Right ventricle myocardium superior (tissue), 1 donor: ENCODE data around the gene SLC35E4. TPM values are rescaled to one million over a fixed set of nuclear protein-coding genes. Genes with fewer than 3 reads are reported as not detected.
"Not testable (repeated sequence)": the region's sequence is repeated elsewhere in the genome, so short reads cannot be mapped to it uniquely, and the experiment has no call there.

Experiments used
- ATAC-seq: fragments of 200-7000 bp; cut with Tn5 transposase; one replicate; pipeline ENCODE4 v1.9.1; 2020; ENCODE audit warnings: mild to moderate bottlenecking; ENCODE audit not compliant: poor library complexity
- DNase-seq: peaks from one replicate; pipeline ENCODE4 v3.0.0-alpha.2; 2020
- intact Hi-C: fragments of 100-400 bp; cut with DNase I; formaldehyde crosslinking; loops from one replicate; pipeline ENCODE4 v1.11.2; 2022
- long read RNA-seq: library from polyadenylated mRNA; unstranded; transcript quantifications from one replicate; pipeline ENCODE4 v2.0.0, GENCODE V29; 2021
- total RNA-seq: library from RNA; stranded (reverse); fragmentation: NEBNext Ultra II Directional; extraction: Animal tissue kit (Norgen Biotek cat#: 25700); gene quantifications from one replicate; pipeline ENCODE4 v1.2.1, GENCODE V29; 2021
- donor health status: DM: no; HTN: yes; CAD: no; lungs with severe emphysema.

SLC35E4 gene
- total RNA-seq, result 4.1 TPM
- long read RNA-seq, transcript SLC35E4-201 (2 exons, 2,714 nt), result major isoform, 47 of 51 reads
- long read RNA-seq, partial matches to known transcripts, result 0 of 51 reads
- long read RNA-seq, other reads (novel, unspliced or antisense), result 4 of 51 reads

- ATAC-seq (peak; percentile 97), DNase-seq (peak; percentile 97)
- intact Hi-C loops, result no loop called here
Observed at GRCh38 chr22:30635273-30636225, at the start of gene SLC35E4. TSS of gene SLC35E4 (plus strand) at chr22:30635781. CDS start at chr22:30636451, 670 bp downstream.

- intact Hi-C loops, result no loop called here
- ATAC-seq (no peak), DNase-seq (no peak)
Observed at GRCh38 chr22:30586414-30586813, 49.2 kb upstream of the SLC35E4 start.

GRCh38 chr22:30591191-30591587 lies 44.4 kb upstream of the SLC35E4 start:
- no peak for DNase-seq
- intact Hi-C loops, result no loop called here
- ATAC-seq, result no peak

- ATAC-seq (peak; percentile 100), DNase-seq (peak; percentile 96)
- intact Hi-C loops, result no loop called here
Observed at GRCh38 chr22:30591588-30592359, 43.8 kb upstream of the SLC35E4 start, which contains the start of gene PES1. TSS of gene PES1 (minus strand) at chr22:30591910. CDS start at chr22:30591833, 77 bp downstream.

- ATAC-seq, DNase-seq, intact Hi-C loops: not testable (repeated sequence)
Observed at GRCh38 chr22:30592360-30592713, 43.2 kb upstream of the SLC35E4 start.

- intact Hi-C loops, result no loop called here
- DNase-seq (no peak), ATAC-seq (no peak)
Observed at GRCh38 chr22:30596199-30596598, 39.4 kb upstream of the SLC35E4 start.

GRCh38 chr22:30596886-30597285 lies 38.7 kb upstream of the SLC35E4 start:
- ATAC-seq, result no peak
- intact Hi-C loops, result no loop called here
- no peak for DNase-seq

GRCh38 chr22:30598986-30599385 lies 36.6 kb upstream of the SLC35E4 start:
- no peak for ATAC-seq
- intact Hi-C loops, result no loop called here
- no peak for DNase-seq

GRCh38 chr22:30600921-30601320 lies 34.7 kb upstream of the SLC35E4 start:
- intact Hi-C loops, result no loop called here
- DNase-seq, result no peak
- ATAC-seq, result no peak

GRCh38 chr22:30601464-30601863 lies 34.1 kb upstream of the SLC35E4 start:
- intact Hi-C loops, result no loop called here
- DNase-seq, result no peak
- ATAC-seq, result no peak

- DNase-seq (no peak), ATAC-seq (no peak)
- intact Hi-C loops, result no loop called here
Observed at GRCh38 chr22:30602049-30602448, 33.5 kb upstream of the SLC35E4 start.

- intact Hi-C loops, result no loop called here
- no peak for DNase-seq
- ATAC-seq, result no peak
Observed at GRCh38 chr22:30603801-30604200, 31.8 kb upstream of the SLC35E4 start.

- ATAC-seq, result no peak
- intact Hi-C loops, result no loop called here
- DNase-seq, result no peak
Observed at GRCh38 chr22:30604723-30605122, 30.9 kb upstream of the SLC35E4 start.

GRCh38 chr22:30605449-30606110 lies 30.0 kb upstream of the SLC35E4 start:
- intact Hi-C loops, result no loop called here
- ATAC-seq (peak; percentile 44), DNase-seq (peak; percentile 73)

- ATAC-seq (peak; percentile 87), DNase-seq (peak; percentile 81)
- intact Hi-C loops, result no loop called here
Observed at GRCh38 chr22:30606455-30607299, 28.9 kb upstream of the SLC35E4 start, which contains the start of gene TCN2. TSS of gene TCN2 (plus strand) at chr22:30607174. CDS start at chr22:30607332, 158 bp downstream.

GRCh38 chr22:30607300-30607930 lies 28.2 kb upstream of the SLC35E4 start:
- DNase-seq, result no peak
- intact Hi-C loops, result no loop called here
- no peak for ATAC-seq

GRCh38 chr22:30607939-30608338 lies 27.6 kb upstream of the SLC35E4 start:
- no peak for DNase-seq
- intact Hi-C loops, result no loop called here
- ATAC-seq, result no peak
